HK-2 (cell line): ENCODE results near the gene PCDHB7.
"Not testable (repeated sequence)": the region's sequence is repeated elsewhere in the genome, so short reads cannot be mapped to it uniquely, and the experiment has no call there.

Source experiments
- DNase-seq: peaks from one replicate; pipeline ENCODE4 v3.0.0-alpha.2; 2018; ENCODE audit not compliant: unreplicated experiment

The PCDHB7 gene

DNA sequence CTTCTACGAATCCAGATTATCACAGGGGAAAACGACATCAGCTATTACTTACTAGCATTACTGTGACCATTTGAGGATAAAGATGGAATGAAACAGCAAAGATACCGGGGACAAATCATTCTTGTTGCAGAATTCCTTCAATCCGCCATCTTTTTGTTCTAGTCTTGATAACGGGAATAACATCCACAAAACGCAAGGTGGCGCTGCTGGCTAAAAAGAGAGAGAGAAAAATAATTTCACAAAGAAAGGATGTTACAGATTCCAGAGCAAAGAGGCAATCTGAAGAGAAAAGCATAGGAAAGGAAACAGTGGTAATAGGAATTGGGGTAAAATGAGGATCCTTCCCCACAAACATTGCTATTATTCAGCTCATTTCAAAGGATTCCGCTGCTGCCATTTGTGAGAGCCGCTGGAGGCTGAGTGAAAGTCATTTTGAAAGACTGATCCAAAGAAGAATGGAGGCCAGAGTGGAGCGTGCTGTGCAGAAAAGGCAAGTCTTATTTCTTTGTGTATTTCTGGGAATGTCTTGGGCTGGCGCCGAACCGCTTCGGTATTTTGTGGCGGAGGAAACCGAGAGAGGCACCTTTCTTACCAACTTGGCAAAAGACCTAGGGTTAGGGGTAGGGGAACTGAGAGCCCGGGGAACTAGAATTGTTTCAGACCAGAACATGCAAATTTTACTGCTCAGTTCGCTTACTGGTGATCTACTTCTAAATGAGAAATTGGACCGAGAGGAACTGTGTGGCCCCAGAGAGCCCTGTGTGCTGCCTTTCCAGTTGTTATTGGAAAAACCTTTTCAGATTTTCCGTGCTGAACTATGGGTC is at the start of gene PCDHB7:
Gene PCDHB7, plus strand, starts transcription at position 264 of the 824 bp plus-strand sequence. Its CDS starts 192 bp downstream, at position 456.
- DNase-seq = no peak

DNA sequence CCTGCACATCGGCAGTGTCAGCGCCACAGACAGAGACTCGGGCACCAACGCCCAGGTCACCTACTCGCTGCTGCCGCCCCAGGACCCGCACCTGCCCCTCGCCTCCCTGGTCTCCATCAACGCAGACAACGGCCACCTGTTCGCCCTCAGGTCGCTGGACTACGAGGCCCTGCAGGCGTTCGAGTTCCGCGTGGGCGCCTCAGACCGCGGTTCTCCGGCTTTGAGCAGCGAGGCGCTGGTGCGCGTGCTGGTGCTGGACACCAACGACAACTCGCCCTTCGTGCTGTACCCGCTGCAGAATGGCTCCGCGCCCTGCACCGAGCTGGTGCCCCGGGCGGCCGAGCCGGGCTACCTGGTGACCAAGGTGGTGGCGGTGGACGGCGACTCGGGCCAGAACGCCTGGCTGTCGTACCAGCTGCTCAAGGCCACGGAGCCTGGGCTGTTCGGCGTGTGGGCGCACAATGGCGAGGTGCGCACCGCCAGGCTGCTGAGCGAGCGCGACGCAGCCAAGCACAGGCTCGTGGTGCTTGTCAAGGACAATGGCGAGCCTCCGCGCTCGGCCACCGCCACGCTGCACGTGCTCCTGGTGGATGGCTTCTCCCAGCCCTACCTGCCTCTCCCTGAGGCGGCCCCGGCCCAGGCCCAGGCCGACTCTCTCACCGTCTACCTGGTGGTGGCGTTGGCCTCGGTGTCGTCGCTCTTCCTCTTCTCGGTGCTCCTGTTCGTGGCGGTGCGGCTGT is 48.9 kb upstream of the PCDHB7 start:
- not testable (repeated sequence) for DNase-seq

DNA sequence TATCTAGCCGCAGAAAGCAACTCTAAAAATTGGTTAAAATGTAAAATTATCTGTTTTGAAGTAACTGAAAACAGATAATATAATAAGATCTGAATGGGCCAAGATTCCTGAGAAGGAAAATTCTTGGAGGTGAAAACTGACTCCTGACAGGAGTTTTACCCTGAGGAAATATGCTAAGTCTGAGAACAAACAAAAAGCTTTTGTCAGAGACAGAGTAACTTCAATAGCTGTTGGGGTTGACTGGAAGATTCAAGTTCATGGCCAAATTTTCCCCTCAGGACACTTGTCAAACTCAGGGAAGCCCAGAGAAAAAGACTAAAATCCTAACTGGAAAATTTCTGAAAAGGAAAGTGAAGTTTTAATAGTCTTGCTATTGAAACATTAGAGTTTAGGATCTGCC is 45.1 kb upstream of the PCDHB7 start:
- no peak for DNase-seq

DNA sequence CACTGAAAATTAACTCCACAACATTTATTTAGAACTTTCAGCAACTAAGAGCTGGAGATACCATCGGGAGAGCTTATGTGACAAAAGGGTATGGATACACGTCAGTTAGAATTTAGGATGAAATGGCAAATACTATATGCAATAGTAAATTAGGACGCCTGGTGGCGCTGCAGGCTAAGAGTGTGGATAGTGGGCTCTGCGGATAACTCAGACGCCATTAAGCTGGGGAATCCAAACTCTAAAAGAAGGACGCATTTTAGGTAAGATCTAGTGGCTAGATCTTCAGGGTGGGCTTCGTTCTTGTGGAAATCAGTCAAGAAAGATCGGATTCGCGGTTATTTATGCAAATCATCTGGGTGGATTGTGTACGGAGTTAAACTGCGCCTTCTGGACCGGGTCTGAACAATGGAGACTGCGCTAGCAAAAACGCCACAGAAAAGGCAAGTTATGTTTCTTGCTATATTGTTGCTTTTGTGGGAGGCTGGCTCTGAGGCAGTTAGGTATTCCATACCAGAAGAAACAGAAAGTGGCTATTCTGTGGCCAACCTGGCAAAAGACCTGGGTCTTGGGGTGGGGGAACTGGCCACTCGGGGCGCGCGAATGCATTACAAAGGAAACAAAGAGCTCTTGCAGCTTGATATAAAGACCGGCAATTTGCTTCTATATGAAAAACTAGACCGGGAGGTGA is 37.3 kb upstream of the PCDHB7 start, which contains the start of gene PCDHB5:
Gene PCDHB5, plus strand, starts transcription at position 177 of the 688 bp plus-strand sequence. Its CDS starts 229 bp downstream, at position 406.
- DNase-seq = no peak

DNA sequence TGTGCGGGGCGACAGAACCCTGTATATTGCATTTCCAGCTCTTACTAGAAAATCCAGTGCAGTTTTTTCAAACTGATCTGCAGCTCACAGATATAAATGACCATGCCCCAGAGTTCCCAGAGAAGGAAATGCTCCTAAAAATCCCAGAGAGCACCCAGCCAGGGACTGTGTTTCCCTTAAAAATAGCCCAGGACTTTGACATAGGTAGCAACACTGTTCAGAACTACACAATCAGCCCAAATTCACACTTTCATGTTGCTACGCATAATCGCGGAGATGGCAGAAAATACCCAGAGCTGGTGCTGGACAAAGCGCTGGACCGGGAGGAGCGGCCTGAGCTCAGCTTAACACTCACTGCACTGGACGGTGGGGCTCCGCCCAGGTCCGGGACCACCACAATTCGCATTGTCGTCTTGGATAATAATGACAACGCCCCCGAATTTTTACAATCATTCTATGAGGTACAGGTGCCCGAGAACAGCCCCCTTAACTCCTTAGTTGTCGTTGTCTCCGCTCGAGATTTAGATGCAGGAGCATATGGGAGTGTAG is 36.7 kb upstream of the PCDHB7 start:
- no peak for DNase-seq

DNA sequence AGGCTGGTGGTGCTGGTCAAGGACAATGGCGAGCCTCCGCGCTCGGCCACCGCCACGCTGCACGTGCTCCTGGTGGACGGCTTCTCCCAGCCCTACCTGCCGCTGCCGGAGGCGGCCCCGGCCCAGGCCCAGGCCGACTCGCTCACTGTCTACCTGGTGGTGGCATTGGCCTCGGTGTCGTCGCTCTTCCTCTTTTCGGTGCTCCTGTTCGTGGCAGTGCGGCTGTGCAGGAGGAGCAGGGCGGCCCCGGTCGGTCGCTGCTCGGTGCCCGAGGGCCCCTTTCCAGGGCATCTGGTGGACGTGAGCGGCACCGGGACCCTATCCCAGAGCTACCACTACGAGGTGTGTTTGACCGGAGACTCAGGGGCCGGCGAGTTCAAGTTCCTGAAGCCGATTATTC is 35.1 kb upstream of the PCDHB7 start:
- DNase-seq = not testable (repeated sequence)

DNA sequence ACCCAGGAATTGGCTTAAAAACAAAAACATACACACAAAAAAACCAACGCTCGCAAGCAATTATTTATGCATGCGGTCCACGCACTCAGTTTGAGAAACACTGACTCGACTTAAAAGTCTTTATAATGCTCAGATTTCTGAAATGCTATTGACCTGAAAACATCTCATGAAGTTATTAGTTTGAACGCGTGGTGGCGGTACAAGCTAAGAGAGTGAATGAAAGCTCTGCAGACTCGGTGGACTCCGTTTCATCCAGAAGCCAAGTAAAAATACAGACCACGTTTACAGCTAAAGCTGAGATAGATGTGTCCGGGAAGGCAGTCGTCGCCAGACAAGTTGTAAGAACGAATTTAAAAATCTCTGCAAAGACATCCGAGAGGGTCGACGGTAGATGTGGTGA is 22.6 kb upstream of the PCDHB7 start, which contains the start of gene PCDHB6:
Gene PCDHB6, plus strand, starts transcription at position 246 of the 400 bp plus-strand sequence. CDS start 201 bp downstream, outside the sequence.
- DNase-seq = no peak

DNA sequence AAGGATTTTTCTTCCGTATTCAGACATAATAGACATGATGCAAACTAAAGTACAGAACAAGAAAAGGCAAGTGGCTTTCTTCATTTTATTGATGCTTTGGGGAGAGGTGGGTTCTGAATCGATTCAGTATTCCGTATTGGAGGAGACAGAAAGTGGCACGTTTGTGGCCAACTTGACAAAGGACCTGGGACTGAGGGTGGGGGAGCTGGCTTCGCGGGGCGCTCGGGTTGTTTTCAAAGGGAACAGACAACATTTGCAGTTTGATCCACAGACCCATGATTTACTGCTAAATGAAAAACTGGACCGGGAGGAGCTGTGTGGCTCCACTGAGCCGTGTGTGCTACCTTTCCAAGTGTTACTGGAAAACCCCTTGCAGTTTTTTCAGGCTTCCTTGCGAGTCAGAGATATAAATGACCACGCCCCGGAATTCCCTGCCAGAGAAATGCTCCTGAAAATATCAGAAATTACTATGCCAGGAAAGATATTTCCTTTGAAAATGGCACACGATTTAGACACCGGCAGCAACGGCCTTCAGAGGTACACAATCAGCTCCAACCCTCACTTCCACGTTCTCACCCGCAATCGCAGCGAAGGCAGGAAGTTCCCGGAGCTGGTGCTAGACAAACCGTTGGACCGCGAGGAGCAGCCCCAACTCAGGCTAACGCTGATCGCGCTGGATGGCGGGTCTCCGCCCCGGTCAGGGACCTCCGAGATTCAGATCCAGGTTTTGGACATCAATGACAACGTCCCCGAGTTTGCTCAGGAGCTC is 22.0 kb upstream of the PCDHB7 start:
- no peak for DNase-seq

DNA sequence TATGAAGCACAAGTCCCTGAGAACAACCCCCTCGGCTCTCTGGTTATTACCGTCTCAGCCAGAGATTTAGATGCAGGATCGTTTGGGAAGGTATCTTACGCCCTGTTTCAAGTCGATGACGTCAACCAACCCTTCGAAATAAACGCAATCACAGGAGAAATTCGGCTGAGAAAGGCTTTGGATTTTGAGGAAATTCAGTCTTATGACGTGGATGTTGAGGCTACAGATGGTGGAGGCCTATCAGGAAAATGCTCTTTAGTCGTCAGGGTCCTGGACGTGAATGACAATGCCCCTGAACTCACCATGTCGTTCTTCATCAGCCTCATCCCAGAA is 21.5 kb upstream of the PCDHB7 start:
- no peak for DNase-seq

DNA sequence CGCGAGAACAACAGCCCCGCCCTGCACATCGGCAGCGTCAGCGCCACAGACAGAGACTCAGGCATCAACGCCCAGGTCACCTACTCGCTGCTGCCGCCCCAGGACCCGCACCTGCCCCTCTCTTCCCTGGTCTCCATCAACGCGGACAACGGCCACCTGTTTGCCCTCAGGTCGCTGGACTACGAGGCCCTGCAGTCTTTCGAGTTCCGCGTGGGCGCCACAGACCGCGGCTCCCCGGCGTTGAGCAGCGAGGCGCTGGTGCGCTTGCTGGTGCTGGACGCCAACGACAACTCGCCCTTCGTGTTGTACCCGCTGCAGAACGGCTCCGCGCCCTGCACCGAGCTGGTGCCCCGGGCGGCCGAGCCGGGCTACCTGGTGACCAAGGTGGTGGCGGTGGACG is 20.8 kb upstream of the PCDHB7 start:
- not testable (repeated sequence) for DNase-seq

DNA sequence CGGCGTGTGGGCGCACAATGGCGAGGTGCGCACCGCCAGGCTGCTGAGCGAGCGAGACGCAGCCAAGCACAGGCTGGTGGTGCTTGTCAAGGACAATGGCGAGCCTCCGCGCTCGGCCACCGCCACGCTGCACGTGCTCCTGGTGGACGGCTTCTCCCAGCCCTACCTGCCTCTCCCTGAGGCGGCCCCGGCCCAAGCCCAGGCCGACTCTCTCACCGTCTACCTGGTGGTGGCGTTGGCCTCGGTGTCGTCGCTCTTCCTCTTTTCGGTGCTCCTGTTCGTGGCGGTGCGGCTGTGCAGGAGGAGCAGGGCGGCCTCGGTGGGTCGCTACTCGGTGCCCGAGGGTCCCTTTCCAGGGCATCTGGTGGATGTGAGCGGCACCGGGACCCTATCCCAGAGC is 20.3 kb upstream of the PCDHB7 start:
- not testable (repeated sequence) for DNase-seq

DNA sequence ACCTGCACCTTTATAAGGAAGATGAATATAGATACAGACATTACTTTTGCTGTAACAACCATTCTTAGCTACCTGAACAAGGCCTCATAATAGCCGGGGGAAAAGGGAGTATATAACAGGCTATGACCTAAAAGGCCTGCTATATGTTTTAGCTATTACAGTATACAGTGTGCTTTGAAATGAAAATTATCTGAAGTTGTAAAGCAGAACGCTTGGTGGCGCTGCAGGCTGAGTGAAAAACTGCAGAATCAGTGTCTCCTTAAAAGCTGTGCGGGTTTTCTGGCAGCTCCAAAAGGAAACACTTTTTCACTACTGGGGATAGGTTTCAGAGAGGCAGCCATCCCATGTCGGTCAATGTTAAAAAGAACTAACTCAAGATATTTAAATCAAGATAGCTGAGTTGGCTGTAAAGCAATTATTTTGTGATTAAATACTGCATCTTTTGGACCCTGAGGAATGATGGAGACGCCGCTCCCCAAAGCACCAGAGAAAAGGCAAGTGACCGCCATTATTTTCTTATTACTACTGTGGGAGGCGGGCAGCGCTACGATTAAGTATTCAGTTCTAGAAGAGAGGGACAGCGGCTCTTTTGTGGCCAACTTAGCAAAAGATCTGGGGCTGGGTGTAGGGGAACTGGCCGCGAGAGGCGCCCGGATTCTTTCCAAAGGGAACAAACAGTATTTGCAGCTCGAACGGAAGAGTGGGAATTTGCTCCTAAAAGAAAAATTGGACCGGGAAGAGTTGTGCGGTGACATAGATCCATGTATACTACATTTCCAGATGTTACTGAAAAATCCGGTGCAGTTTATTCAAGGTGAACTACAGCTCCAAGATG is 16.7 kb upstream of the PCDHB7 start:
- no peak for DNase-seq

DNA sequence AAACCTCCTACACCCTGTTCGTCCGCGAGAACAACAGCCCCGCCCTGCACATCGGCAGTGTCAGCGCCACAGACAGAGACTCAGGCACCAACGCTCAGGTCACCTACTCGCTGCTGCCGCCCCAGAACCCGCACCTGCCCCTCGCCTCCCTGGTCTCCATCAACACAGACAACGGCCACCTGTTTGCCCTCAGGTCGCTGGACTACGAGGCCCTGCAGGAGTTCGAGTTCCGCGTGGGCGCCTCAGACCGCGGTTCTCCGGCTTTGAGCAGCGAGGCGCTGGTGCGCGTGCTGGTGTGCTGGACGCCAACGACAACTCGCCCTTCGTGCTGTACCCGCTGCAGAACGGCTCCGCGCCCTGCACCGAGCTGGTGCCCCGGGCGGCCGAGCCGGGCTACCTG is 15.1 kb upstream of the PCDHB7 start:
- not testable (repeated sequence) for DNase-seq

DNA sequence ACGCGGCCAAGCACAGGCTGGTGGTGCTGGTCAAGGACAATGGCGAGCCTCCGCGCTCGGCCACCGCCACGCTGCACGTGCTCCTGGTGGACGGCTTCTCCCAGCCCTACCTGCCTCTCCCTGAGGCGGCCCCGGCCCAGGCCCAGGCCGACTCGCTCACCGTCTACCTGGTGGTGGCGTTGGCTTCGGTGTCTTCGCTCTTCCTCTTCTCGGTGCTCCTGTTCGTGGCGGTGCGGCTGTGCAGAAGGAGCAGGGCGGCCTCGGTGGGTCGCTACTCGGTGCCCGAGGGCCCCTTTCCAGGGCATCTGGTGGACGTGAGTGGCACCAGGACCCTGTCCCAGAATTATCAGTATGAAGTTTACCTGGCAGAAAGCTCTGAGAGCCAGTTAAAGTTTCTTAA is 14.5 kb upstream of the PCDHB7 start:
- not testable (repeated sequence) for DNase-seq

DNA sequence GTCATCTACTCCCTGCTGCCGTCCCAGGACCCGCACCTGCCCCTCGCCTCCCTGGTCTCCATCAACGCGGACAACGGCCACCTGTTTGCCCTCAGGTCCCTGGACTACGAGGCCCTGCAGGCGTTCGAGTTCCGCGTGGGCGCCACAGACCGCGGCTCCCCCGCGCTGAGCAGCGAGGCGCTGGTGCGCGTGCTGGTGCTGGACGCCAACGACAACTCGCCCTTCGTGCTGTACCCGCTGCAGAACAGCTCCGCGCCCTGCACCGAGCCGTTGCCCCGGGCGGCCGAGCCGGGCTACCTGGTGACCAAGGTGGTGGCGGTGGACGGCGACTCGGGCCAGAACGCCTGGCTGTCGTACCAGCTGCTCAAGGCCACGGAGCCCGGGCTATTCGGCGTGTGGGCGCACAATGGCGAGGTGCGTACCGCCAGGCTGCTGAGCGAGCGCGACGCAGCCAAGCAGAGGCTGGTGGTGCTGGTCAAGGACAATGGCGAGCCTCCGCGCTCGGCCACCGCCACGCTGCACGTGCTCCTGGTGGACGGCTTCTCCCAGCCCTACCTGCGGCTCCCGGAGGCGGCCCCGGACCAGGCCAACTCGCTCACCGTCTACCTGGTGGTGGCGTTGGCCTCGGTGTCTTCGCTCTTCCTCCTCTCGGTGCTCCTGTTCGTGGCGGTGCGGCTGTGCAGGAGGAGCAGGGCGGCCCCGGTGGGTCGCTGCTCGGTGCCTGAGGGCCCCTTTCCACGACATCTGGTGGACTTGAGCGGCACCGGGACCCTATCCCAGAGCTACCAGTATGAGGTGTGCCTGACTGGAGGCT is 2.1 kb downstream of the PCDHB7 start:
- DNase-seq = not testable (repeated sequence)

DNA sequence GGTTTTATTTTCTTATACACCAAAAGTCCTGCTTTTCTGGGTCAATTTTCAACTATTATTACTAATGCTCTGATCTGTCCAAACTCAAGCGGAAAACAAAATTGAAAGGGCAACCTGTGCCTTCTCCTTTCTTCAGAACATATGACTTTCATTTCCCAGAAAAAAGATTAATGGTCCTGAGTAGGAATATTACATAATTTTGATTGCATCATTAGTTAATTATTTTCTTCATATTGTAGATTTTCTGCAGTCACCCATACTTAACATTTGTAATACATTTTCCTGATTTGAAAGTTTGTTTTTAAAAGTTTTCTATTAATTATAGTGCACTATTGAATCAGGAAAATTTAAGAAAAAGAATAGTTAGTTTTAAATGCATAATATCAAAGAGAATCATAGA is 3.5 kb downstream of the PCDHB7 start:
- DNase-seq = no peak

DNA sequence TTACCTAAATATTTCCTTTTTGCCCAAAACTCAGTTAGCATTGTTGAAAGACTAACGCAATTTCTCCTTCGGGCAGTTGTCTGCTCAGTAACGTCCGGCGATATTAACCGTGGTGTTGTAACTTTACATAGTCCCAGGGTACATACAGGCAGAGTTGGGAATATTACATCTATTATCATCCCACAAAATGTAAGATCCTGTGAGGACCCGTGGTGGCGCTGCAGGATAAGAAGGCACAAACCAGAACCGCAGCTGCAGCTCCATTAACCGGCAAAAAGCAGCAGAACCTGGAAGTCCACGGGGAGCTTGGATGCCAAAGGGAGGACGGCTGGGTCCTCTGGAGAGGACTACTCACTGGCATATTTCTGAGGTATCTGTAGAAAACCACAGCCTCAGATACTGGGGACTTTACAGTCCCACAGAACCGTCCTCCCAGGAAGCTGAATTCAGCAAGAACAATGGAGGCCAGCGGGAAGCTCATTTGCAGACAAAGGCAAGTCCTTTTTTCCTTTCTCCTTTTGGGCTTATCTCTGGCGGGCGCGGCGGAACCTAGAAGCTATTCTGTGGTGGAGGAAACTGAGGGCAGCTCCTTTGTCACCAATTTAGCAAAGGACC is 5.2 kb downstream of the PCDHB7 start, which contains the start of gene PCDHB8:
Gene PCDHB8, plus strand, starts transcription at position 214 of the 615 bp plus-strand sequence. Its CDS starts 245 bp downstream, at position 459.
- DNase-seq = not testable (repeated sequence)

DNA sequence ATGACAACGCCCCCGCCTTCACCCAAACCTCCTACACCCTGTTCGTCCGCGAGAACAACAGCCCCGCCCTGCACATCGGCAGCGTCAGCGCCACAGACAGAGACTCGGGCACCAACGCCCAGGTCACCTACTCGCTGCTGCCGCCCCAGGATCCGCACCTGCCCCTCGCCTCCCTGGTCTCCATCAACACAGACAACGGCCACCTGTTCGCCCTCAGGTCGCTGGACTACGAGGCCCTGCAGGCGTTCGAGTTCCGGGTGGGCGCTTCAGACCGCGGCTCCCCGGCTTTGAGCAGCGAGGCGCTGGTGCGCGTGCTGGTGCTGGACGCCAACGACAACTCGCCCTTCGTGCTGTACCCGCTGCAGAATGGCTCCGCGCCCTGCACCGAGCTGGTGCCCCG is 6.9 kb downstream of the PCDHB7 start:
- not testable (repeated sequence) for DNase-seq

DNA sequence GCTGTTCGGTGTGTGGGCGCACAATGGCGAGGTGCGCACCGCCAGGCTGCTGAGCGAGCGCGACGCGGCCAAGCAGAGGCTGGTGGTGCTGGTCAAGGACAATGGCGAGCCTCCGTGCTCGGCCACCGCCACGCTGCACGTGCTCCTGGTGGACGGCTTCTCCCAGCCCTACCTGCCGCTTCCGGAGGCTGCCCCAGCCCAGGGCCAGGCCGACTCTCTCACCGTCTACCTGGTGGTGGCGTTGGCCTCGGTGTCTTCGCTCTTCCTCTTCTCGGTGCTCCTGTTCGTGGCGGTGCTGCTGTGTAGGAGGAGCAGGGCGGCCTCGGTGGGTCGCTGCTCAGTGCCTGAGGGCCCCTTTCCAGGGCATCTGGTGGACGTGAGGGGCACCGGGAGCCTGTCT is 7.4 kb downstream of the PCDHB7 start:
- DNase-seq = not testable (repeated sequence)
